ENCODE measurements around the gene USP11.

The USP11 gene

DNA sequence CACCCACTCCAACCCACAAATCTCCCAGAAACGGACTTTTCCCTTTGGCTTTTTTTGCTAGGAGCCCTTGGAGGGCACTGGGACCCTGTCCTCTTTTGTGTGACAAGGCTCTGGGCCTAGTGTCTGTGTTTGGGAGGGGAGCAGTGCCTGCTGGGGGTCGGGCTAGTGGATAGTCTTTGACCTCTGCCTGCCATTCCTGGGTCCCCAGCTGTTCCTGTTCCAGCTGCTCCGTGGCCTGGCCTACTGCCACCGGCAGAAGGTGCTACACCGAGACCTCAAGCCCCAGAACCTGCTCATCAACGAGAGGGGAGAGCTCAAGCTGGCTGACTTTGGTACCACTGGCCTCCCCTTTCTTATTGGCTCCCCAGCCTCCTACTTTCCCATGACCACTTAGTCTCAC lies 6.7 kb upstream of the USP11 start:
- no peaks in the 10 kb centered on the region for H3K27me3 ChIP-seq (ENCODE audit: insufficient read depth, poor library complexity, severe bottlenecking)
- H3K4me1 ChIP-seq (ENCODE audit: insufficient read depth, poor library complexity, severe bottlenecking) = no peaks in the 10 kb centered on the region
- H3K9me3 ChIP-seq (ENCODE audit: severe bottlenecking) = no peaks in the 10 kb centered on the region
- no peak overlapping the region for H3K27ac ChIP-seq (ENCODE audit: poor library complexity, severe bottlenecking)
- H3K4me3 ChIP-seq (ENCODE audit: severe bottlenecking) = no peak overlapping the region
- DNase-seq (ENCODE audit: low spot score) (no peak), ATAC-seq (ENCODE audit: low read depth) (no peak)
- peaks cover 48% of the 10 kb centered on the region for H3K36me3 ChIP-seq (ENCODE audit: low read depth)
- no peak for TF ChIP-seq CTCF (IDR thresholded peaks at IDR 0.05; ENCODE audit: poor library complexity, severe bottlenecking)

- Histone ChIP-seq H3K27ac (ENCODE audit: poor library complexity, severe bottlenecking) (no peak overlapping the region), H3K9me3 (ENCODE audit: severe bottlenecking) (no peaks in the 10 kb centered on the region), H3K4me1 (ENCODE audit: insufficient read depth, poor library complexity, severe bottlenecking) (no peaks in the 10 kb centered on the region), H3K4me3 (ENCODE audit: severe bottlenecking) (no peak overlapping the region), H3K27me3 (ENCODE audit: insufficient read depth, poor library complexity, severe bottlenecking) (no peaks in the 10 kb centered on the region), H3K36me3 (ENCODE audit: low read depth) (peaks cover 43% of the 10 kb centered on the region)
- DNase-seq (ENCODE audit: low spot score) (no peak), ATAC-seq (ENCODE audit: low read depth) (no peak)
- TF ChIP-seq CTCF (IDR thresholded peaks at IDR 0.05; ENCODE audit: poor library complexity, severe bottlenecking) = no peak
These were observed 6.1 kb upstream of the USP11 start for GRCh38 chrX:47226531-47227333.

DNA sequence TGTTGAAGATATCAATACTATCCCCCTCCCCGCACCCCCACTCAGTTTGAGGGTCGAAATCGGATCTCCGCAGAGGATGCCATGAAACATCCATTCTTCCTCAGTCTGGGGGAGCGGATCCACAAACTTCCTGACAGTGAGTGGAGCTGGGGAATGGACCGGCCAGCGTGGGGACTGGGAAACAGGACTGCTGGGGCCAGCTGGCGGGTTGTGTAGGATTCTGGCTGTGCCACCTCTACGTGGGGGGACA lies 5.5 kb upstream of the USP11 start:
- ATAC-seq (ENCODE audit: low read depth) (no peak), DNase-seq (ENCODE audit: low spot score) (no peak)
- Histone ChIP-seq H3K4me3 (ENCODE audit: severe bottlenecking) (no peak overlapping the region), H3K4me1 (ENCODE audit: insufficient read depth, poor library complexity, severe bottlenecking) (peaks cover 2% of the 10 kb centered on the region), H3K36me3 (ENCODE audit: low read depth) (peaks cover 39% of the 10 kb centered on the region), H3K9me3 (ENCODE audit: severe bottlenecking) (no peaks in the 10 kb centered on the region), H3K27me3 (ENCODE audit: insufficient read depth, poor library complexity, severe bottlenecking) (no peaks in the 10 kb centered on the region), H3K27ac (ENCODE audit: poor library complexity, severe bottlenecking) (no peak overlapping the region)
- TF ChIP-seq CTCF (IDR thresholded peaks at IDR 0.05; ENCODE audit: poor library complexity, severe bottlenecking) = no peak

DNA sequence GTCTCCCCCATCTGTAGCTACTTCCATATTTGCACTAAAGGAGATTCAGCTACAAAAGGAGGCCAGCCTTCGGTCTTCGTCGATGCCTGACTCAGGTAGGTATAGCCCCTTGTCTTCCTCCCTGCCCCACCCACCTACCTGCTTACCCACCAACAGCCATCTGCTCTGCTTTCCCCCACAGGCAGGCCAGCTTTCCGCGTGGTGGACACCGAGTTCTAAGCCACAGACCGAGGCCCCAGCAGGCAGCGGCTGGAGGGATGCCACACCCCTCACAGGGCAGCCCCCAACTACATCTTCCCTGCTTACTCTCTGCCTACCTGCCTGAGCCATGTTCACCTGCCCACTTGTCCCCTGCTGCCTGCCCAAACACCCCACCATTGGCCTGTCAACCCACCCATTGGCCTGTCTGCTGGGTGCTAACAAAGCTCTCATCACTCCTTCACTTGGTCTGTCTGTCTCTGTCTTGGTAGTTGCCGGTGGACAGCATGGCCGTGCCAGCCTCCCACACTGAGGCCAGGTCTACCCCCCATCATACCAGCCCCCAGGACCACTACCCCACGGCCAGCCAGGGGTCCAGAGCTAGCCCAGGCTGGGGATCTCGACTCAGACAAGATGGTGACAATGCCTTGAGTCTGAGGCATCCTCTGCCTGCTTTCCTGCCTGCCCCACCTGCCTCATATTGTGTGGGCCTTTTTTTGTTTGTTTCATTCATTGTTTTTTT lies 4.1 kb upstream of the USP11 start:
- peaks cover 3% of the 10 kb centered on the region for H3K4me1 ChIP-seq (ENCODE audit: insufficient read depth, poor library complexity, severe bottlenecking)
- H3K9me3 ChIP-seq (ENCODE audit: severe bottlenecking) = no peaks in the 10 kb centered on the region
- H3K27ac ChIP-seq (ENCODE audit: poor library complexity, severe bottlenecking) = no peak overlapping the region
- no peak for DNase-seq (ENCODE audit: low spot score)
- no peak overlapping the region for H3K4me3 ChIP-seq (ENCODE audit: severe bottlenecking)
- H3K36me3 ChIP-seq (ENCODE audit: low read depth) = peaks cover 31% of the 10 kb centered on the region
- no peak for ATAC-seq (ENCODE audit: low read depth)
- TF ChIP-seq CTCF (IDR thresholded peaks at IDR 0.05; ENCODE audit: poor library complexity, severe bottlenecking) = no peak
- no peaks in the 10 kb centered on the region for H3K27me3 ChIP-seq (ENCODE audit: insufficient read depth, poor library complexity, severe bottlenecking)

- Histone ChIP-seq H3K4me3 (ENCODE audit: severe bottlenecking) (no peak overlapping the region), H3K36me3 (ENCODE audit: low read depth) (peaks cover 24% of the 10 kb centered on the region), H3K4me1 (ENCODE audit: insufficient read depth, poor library complexity, severe bottlenecking) (peaks cover 3% of the 10 kb centered on the region), H3K27ac (ENCODE audit: poor library complexity, severe bottlenecking) (no peak overlapping the region), H3K27me3 (ENCODE audit: insufficient read depth, poor library complexity, severe bottlenecking) (no peaks in the 10 kb centered on the region), H3K9me3 (ENCODE audit: severe bottlenecking) (no peaks in the 10 kb centered on the region)
- TF ChIP-seq CTCF (IDR thresholded peaks at IDR 0.05; ENCODE audit: poor library complexity, severe bottlenecking) = no peak
- DNase-seq (ENCODE audit: low spot score) (no peak), ATAC-seq (ENCODE audit: low read depth) (no peak)
These were observed 3.4 kb upstream of the USP11 start for GRCh38 chrX:47229427-47229826.
